Naive thymus-derived CD4-positive, alpha-beta T cell (primary cell): Measurements from ENCODE around the gene CCDC85B. TPM values are rescaled to one million over a fixed set of nuclear protein-coding genes. Genes with fewer than 3 reads are reported as not detected.

Source experiments
- ATAC-seq: fragments of 150-1000 bp; cut with Tn5 transposase; 2 replicates; pipeline ENCODE4 v1.10.0; 2021; ENCODE audit warnings: mild to moderate bottlenecking, moderate library complexity
- CTCF ChIA-PET: fragments of 350-600 bp; sonication (Branson Sonifier 250); formaldehyde crosslinking; loops from one replicate; lab custom pipeline; 2021; ENCODE audit warnings: antibody characterized with exemption; lab: Charles Lee
- POLR2A ChIA-PET: fragments of 350-600 bp; sonication (Branson Sonifier 250); formaldehyde crosslinking; loops from one replicate; lab custom pipeline; 2021; ENCODE audit warnings: antibody characterized with exemption, inconsistent platforms; lab: Charles Lee
- DNase-seq, 9 donors: peaks; one replicate each; pipeline versions ENCODE4 v3.0.0 to v3.0.0-alpha.2; 2020 to 2022; ENCODE audit warnings: mixed read lengths in 1 of 9
- H3K27ac ChIP-seq: one replicate; pipeline ENCODE4 v1.7.0; 2013; ENCODE audit warnings: mild to moderate bottlenecking, low read depth, low read length, moderate library complexity
- H3K27me3 ChIP-seq, 2 donors: one replicate each; pipeline ENCODE4 v1.7.0; 2013; ENCODE audit warnings: low read length in 2 of 2, mild to moderate bottlenecking in 2 of 2, moderate library complexity in 2 of 2; ENCODE audit not compliant: control insufficient read depth in 2 of 2, insufficient read depth in 2 of 2
- H3K36me3 ChIP-seq, 3 experiments: 1 replicate in 2 of 3; 2 replicates in 1 of 3; pipeline ENCODE4 v1.7.0; 2013; ENCODE audit warnings: low read length in 3 of 3, mild to moderate bottlenecking in 3 of 3, moderate library complexity in 1 of 3; ENCODE audit not compliant: insufficient read depth in 3 of 3, control insufficient read depth in 2 of 3
- H3K4me1 ChIP-seq, 2 donors: one replicate each; pipeline ENCODE4 v1.7.0; 2013; ENCODE audit warnings: low read length in 2 of 2, mild to moderate bottlenecking in 2 of 2, moderate library complexity in 1 of 2; ENCODE audit not compliant: control insufficient read depth in 2 of 2, insufficient read depth in 2 of 2
- H3K4me3 ChIP-seq: 2 replicates; pipeline ENCODE4 v1.7.0; 2013; ENCODE audit warnings: mild to moderate bottlenecking, low read length
- H3K9me3 ChIP-seq, 3 experiments: 1 replicate in 2 of 3; 2 replicates in 1 of 3; pipeline ENCODE4 v1.7.0; 2013; ENCODE audit warnings: low read length in 3 of 3; ENCODE audit not compliant: control insufficient read depth in 2 of 3
- H3K27ac Mint-ChIP-seq, 9 donors: one replicate each; pipeline ENCODE4 v1.8.0; 2020 to 2022; ENCODE audit warnings: mixed read lengths in 9 of 9, mild to moderate bottlenecking in 8 of 9, moderate library complexity in 5 of 9, inconsistent platforms in 2 of 9
- H3K27me3 Mint-ChIP-seq, 5 donors: one replicate each; pipeline ENCODE4 v1.8.0; 2021 to 2022; ENCODE audit warnings: mixed read lengths in 5 of 5, mild to moderate bottlenecking in 1 of 5
- H3K36me3 Mint-ChIP-seq, 5 donors: one replicate each; pipeline ENCODE4 v1.8.0; 2020 to 2022; ENCODE audit warnings: mixed read lengths in 5 of 5, mild to moderate bottlenecking in 3 of 5, inconsistent platforms in 1 of 5
- H3K4me1 Mint-ChIP-seq, 7 donors: one replicate each; pipeline ENCODE4 v1.8.0; 2020 to 2022; ENCODE audit warnings: mixed read lengths in 7 of 7, mild to moderate bottlenecking in 3 of 7, inconsistent platforms in 1 of 7
- H3K4me3 Mint-ChIP-seq, 10 donors: one replicate each; pipeline ENCODE4 v1.8.0; 2020 to 2022; ENCODE audit warnings: mild to moderate bottlenecking in 10 of 10, mixed read lengths in 10 of 10, moderate library complexity in 6 of 10, inconsistent platforms in 2 of 10
- H3K9me3 Mint-ChIP-seq, 11 donors: one replicate each; pipeline ENCODE4 v1.8.0; 2020 to 2022; ENCODE audit warnings: mixed read lengths in 11 of 11, mild to moderate bottlenecking in 4 of 11, inconsistent platforms in 1 of 11, moderate library complexity in 1 of 11
- intact Hi-C, 2 donors: fragments of 100-400 bp; cut with micrococcal nuclease; formaldehyde crosslinking; loops; one replicate each; pipeline ENCODE4 v1.15.1; 2023
- polyA plus RNA-seq, 2 donors: library from polyadenylated mRNA; unstranded; fragments of 300-500 nt; fragmentation: Illumina TruSeq; gene quantifications; one replicate each; pipeline ENCODE4 v1.2.3, GENCODE V29; 2021
- total RNA-seq, 6 experiments: library from RNA in 5 of 6; stranded (reverse) in 5 of 6; gene quantifications; 1 replicate in 5 of 6; 2 replicates in 1 of 6; pipeline ENCODE4 v1.2.3 and lab custom pipeline; 2021 to 2026

The CCDC85B gene
- total RNA-seq (10 to 100 TPM; 21.1 to 52.1 (median 23.6) TPM), polyA plus RNA-seq (10 to 100 TPM; 59.0 to 85.0 TPM), total RNA-seq (lab: John Stamatoyannopoulos, UW) (24.5 reads per million, percentile 55 among the genes with 10 or more reads in this experiment)

DNA sequence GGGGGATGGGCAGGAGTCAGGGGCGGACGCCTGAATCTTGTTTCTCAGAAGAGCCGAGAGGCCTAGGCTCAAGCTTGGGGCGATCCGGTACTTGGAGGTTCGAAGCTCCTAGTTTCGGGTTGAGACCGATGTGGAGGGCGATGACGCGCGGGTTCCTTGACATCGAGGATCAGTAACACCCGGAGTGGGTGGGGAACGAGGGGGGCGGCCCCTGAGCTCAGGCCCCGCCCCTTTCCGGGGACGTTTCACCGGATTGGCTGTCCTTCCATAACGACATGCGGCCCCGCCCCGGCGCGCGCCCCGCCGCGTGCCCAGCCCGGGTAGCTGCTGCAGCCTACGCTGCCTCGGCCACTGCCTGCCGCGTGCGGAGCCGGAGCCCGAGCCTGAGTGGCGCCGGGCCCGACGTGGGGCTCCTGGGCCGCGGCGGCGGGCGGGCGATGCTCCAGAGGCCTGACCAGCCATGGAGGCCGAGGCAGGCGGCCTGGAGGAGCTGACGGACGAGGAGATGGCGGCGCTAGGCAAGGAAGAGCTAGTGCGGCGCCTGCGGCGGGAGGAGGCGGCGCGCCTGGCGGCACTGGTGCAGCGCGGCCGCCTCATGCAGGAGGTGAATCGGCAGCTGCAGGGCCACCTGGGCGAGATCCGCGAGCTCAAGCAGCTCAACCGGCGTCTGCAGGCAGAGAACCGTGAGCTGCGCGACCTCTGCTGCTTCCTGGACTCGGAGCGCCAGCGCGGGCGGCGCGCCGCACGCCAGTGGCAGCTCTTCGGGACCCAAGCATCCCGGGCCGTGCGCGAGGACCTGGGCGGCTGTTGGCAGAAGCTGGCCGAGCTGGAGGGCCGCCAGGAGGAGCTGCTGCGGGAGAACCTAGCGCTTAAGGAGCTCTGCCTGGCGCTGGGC lies at the start of gene CCDC85B:
TSS of gene CCDC85B (plus strand) at position 350 of the 895 bp plus-strand sequence. CDS start at position 461, 111 bp downstream.
- H3K9me3 Mint-ChIP-seq = peaks cover 0 to 3% (median 0%) of the 10 kb centered on the region in 11 donors
- peaks cover 44 to 70% (median 56%) of the 10 kb centered on the region in 7 donors for H3K4me1 Mint-ChIP-seq
- intact Hi-C loops = loop anchor here (1.0 kb wide), 8 partner anchors 10 to 378 kb away; partner anchors contain the start of genes FOSL1 (in 2 of the 2), BANF1 (in 1 of the 2), C11orf68 (in 1 of the 2) and CFL1 (in 1 of the 2)
- no peaks in the 10 kb centered on the region for H3K36me3 ChIP-seq
- H3K9me3 ChIP-seq = no peaks in the 10 kb centered on the region
- peak; percentile 86 for ATAC-seq
- peak within 1 kb of the TSS; percentile 92 for H3K27ac ChIP-seq
- H3K4me3 ChIP-seq = peak within 1 kb of the TSS; percentile 84
- H3K4me1 ChIP-seq = peaks cover 41 to 53% of the 10 kb centered on the region in 2 donors
- H3K36me3 Mint-ChIP-seq = peaks cover 0 to 2% (median 0%) of the 10 kb centered on the region in 5 donors
- peak within 1 kb of the TSS; percentile 93 to 99 (median 97) for H3K27ac Mint-ChIP-seq
- ChIA-PET POLR2A (interaction anchor here (0.6 to 12.3 kb wide), 40 partner anchors 10 to 1349 kb away, joined by 3 to 316 read pairs (median 6); partner anchors contain the start of genes BANF1, C11orf68, CFL1 and CTSW), CTCF (interaction anchor here (0.5 to 9.0 kb wide), 29 partner anchors 8 to 222 kb away, joined by 3 to 159 read pairs (median 4); partner anchors contain the start of genes BANF1, C11orf68, CFL1 and FOSL1)
- DNase-seq = peak; percentile 97 to 99 (median 98)
- peak within 1 kb of the TSS; percentile 88 to 97 (median 93) for H3K4me3 Mint-ChIP-seq
- no peaks in the 10 kb centered on the region for H3K27me3 Mint-ChIP-seq
- H3K27me3 ChIP-seq = no peaks in the 10 kb centered on the region

DNA sequence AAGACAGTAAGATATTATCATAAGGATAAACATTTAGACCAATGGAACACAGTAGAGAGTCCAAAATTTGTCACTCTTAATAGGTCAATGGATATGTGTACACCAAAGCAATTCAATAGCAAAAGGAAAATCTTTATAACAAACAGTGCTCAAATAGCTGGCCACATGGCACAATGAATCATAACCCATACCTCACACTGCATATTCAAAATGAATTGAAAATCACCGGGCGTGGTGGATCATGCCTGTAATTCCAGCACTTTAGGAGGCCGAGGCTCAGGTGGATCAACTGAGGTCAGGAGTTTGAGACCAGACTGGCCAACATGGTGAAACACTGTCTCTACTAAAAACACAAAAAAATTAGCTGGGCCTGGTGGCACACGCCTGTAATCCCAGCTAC lies 48.3 kb upstream of the CCDC85B start:
- Mint-ChIP-seq H3K4me3 (no peak overlapping the region), H3K27ac (no peak overlapping the region), H3K4me1 (peaks cover 0 to 1% (median 0%) of the 10 kb centered on the region in 7 donors), H3K9me3 (no peaks in the 10 kb centered on the region), H3K36me3 (no peaks in the 10 kb centered on the region), H3K27me3 (no peaks in the 10 kb centered on the region)
- ATAC-seq (no peak), DNase-seq (no peak)
- CTCF ChIA-PET = interaction anchor here (0.6 kb wide), 1 partner anchor 10 kb away, joined by 3 read pairs; no protein-coding TSS in a partner anchor
- no peaks in the 10 kb centered on the region for H3K36me3 ChIP-seq
- H3K27ac ChIP-seq = no peak overlapping the region
- H3K9me3 ChIP-seq = no peaks in the 10 kb centered on the region
- H3K4me1 ChIP-seq = no peaks in the 10 kb centered on the region
- no peak overlapping the region for H3K4me3 ChIP-seq
- H3K27me3 ChIP-seq = no peaks in the 10 kb centered on the region
- POLR2A ChIA-PET = interaction anchor here (0.6 kb wide), 1 partner anchor 47 kb away, joined by 3 read pairs; no protein-coding TSS in a partner anchor
- intact Hi-C loops = no loop called here

DNA sequence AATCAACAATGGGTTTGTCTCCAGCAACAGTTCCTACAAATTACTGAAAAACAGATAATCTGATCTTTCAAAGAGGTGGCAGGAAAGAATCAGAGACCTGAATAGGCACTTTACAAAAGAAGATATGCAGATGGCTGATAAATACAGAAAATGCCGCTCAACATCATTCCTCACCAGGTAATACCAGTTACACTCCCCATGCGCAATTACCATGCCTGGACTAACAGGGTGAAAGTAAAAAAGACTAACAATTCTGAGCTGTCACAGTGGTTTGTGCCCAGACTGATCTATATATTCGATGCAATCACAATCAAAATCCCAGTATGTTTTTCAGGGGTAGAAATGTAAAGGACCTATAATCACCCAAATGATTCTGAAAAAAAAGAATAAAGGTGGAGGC lies 46.7 kb upstream of the CCDC85B start:
- no peaks in the 10 kb centered on the region for H3K27me3 ChIP-seq
- H3K9me3 ChIP-seq = no peaks in the 10 kb centered on the region
- no peak for DNase-seq
- Mint-ChIP-seq H3K27ac (no peak overlapping the region), H3K9me3 (no peaks in the 10 kb centered on the region), H3K4me1 (peaks cover 0 to 1% (median 0%) of the 10 kb centered on the region in 7 donors), H3K36me3 (no peaks in the 10 kb centered on the region), H3K4me3 (no peak overlapping the region), H3K27me3 (no peaks in the 10 kb centered on the region)
- POLR2A ChIA-PET = interaction anchor here (1.3 kb wide), 1 partner anchor 16 kb away, joined by 5 read pairs; no protein-coding TSS in a partner anchor
- no peak overlapping the region for H3K4me3 ChIP-seq
- ATAC-seq = no peak
- CTCF ChIA-PET = interaction anchor here (0.7 to 1.0 kb wide), 2 partner anchors 17 to 284 kb away, joined by 3 to 4 read pairs; no protein-coding TSS in a partner anchor
- intact Hi-C loops = no loop called here
- H3K4me1 ChIP-seq = no peaks in the 10 kb centered on the region
- no peaks in the 10 kb centered on the region for H3K36me3 ChIP-seq
- no peak overlapping the region for H3K27ac ChIP-seq

DNA sequence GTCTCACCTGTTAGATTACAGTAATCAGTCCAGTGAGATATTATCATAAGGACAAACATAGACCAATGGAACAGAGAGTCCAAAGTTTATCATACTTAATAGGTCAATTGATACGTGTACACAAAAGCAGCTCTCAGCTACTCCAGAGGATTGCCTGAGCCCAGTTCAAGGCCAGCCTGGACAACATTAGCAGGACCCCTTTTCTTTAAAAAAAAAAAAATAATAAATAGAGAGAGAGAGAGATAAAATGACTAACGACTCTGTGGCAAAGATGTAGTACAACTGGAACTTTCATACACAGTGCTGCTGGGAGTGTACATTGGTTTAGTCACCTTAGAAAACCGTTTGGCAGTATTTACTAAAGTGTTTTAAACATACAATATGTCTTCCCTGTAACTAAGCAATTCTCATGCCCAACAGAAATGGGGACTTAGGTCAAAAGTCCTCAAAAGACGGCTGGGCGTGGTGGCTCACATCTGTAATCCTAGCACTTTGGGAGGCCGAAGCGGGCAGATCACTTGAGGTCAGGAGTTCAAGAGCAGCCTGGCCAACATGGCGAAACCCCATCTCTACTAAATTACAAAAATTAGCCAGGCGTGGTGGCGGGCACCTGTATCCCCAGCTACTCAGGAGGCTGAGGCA lies 46.1 kb upstream of the CCDC85B start:
- ChIA-PET CTCF (interaction anchor here (0.7 to 1.3 kb wide), 2 partner anchors 8 to 66 kb away, joined by 3 read pairs; no protein-coding TSS in a partner anchor), POLR2A (interaction anchor here (1.3 to 1.7 kb wide), 2 partner anchors 11 to 15 kb away, joined by 4 to 5 read pairs; partner anchors contain the start of gene SNX32)
- Mint-ChIP-seq H3K9me3 (no peaks in the 10 kb centered on the region), H3K27me3 (no peaks in the 10 kb centered on the region), H3K36me3 (no peaks in the 10 kb centered on the region), H3K4me3 (no peak overlapping the region), H3K27ac (no peak overlapping the region), H3K4me1 (peaks cover 0 to 1% (median 0%) of the 10 kb centered on the region in 7 donors)
- Histone ChIP-seq H3K36me3 (no peaks in the 10 kb centered on the region), H3K27me3 (no peaks in the 10 kb centered on the region), H3K4me1 (no peaks in the 10 kb centered on the region), H3K27ac (no peak overlapping the region), H3K4me3 (no peak overlapping the region), H3K9me3 (no peaks in the 10 kb centered on the region)
- no peak for ATAC-seq
- no peak for DNase-seq
- intact Hi-C loops = no loop called here

DNA sequence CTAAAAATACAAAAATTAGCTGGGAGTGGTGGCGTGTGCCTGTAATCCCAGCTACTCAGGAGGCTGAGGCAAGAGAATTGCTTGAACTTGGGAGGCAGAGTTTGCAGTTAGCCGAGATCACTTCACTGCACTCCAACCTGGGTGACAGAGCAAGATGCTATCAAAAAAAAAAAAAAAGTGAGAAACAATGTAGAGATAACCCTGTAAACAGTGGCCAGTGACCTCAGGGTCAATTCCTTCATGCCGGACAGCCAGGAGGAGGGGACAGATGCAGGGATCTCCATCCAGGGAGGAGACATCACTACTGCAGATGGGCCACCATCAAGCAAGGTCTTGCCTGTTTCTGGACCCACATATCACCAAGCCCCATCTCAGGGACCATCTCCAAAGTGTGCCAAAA lies 42.7 kb upstream of the CCDC85B start:
- ChIA-PET CTCF (interaction anchor here (0.7 to 1.5 kb wide), 3 partner anchors 15 to 225 kb away, joined by 3 to 4 read pairs (median 3); no protein-coding TSS in a partner anchor), POLR2A (interaction anchor here (1.0 to 1.4 kb wide), 3 partner anchors 10 to 43 kb away, joined by 3 to 5 read pairs (median 3); partner anchors contain the start of gene CCDC85B)
- H3K36me3 ChIP-seq = peaks cover 0 to 21% (median 10%) of the 10 kb centered on the region in 3 experiments
- peaks cover 3 to 6% (median 4%) of the 10 kb centered on the region in 7 donors for H3K4me1 Mint-ChIP-seq
- H3K36me3 Mint-ChIP-seq = peaks cover 0 to 20% (median 10%) of the 10 kb centered on the region in 5 donors
- no peaks in the 10 kb centered on the region for H3K4me1 ChIP-seq
- no peak for DNase-seq
- H3K27ac ChIP-seq = no peak overlapping the region
- peak overlapping the region in 2 of 9 donors; percentile 33 to 42 for H3K27ac Mint-ChIP-seq
- peaks cover 0 to 8% (median 0%) of the 10 kb centered on the region in 3 experiments for H3K9me3 ChIP-seq
- H3K4me3 ChIP-seq = no peak overlapping the region
- H3K27me3 ChIP-seq = no peaks in the 10 kb centered on the region
- no peak overlapping the region for H3K4me3 Mint-ChIP-seq
- peaks cover 0 to 6% (median 0%) of the 10 kb centered on the region in 11 donors for H3K9me3 Mint-ChIP-seq
- intact Hi-C loops = no loop called here
- no peak for ATAC-seq
- no peaks in the 10 kb centered on the region for H3K27me3 Mint-ChIP-seq
